ENCODE results near the gene PP2D1. TPM values are rescaled to one million over a fixed set of nuclear protein-coding genes. Genes with fewer than 3 reads are reported as not detected.

Gene PP2D1
- total RNA-seq, 2 experiments from 2014 or later = not detected

GRCh38 chr3:20047976-20048883 lies 36.2 kb upstream of the PP2D1 start:
- TSS peak; percentile 88 for BruUV-seq (replicated peaks)
- Histone ChIP-seq H3K9me3 (ENCODE audit: low read length) (no peaks in the 10 kb centered on the region), H3K27ac (ENCODE audit: low read depth, low read length, poor library complexity, severe bottlenecking) (peak overlapping the region; percentile 93), H3K79me2 (ENCODE audit: insufficient read depth, low read depth, low read length) (peaks cover 76% of the 10 kb centered on the region), H3K4me1 (ENCODE audit: insufficient read depth, low read length, poor library complexity, severe bottlenecking) (peaks cover 67% of the 10 kb centered on the region), H4K20me1 (ENCODE audit: insufficient read depth, low read length) (no peaks in the 10 kb centered on the region), H3K9me2 (ENCODE audit: insufficient read depth, low read length) (no peaks in the 10 kb centered on the region), H3K4me2 (ENCODE audit: low read length) (peak overlapping the region; percentile 98), H2AFZ (ENCODE audit: low read length) (peak overlapping the region; percentile 73), H3K4me3 (ENCODE audit: low read depth, low read length, poor library complexity, severe bottlenecking) (peak overlapping the region; percentile 66), H3K36me3 (ENCODE audit: insufficient read depth, low read length) (no peaks in the 10 kb centered on the region)
- no peak for DNase-seq (ENCODE audit: low spot score)
- intact Hi-C loops (cut with micrococcal nuclease; ENCODE audit: unreplicated experiment) = loop anchor here (1.0 to 10.0 kb wide), 3 partner anchors 8 to 1303 kb away; partner anchors contain the start of gene KAT2B
- POLR2A ChIA-PET = interaction anchor here (0.7 to 1.3 kb wide), 2 partner anchors 102 to 137 kb away, joined by 4 read pairs; partner anchors contain the start of gene SGO1
- TF ChIP-seq CTCF (conservative IDR thresholded peaks at IDR 0.05; ENCODE audit: low read length) (no peak), EZH2phosphoT487 (IDR thresholded peaks at IDR 0.05; ENCODE audit: borderline replicate concordance, low read depth, low read length) (no peak)
- CTCF ChIA-PET (ENCODE audit: unreplicated experiment) = no interaction called here

- TF ChIP-seq EZH2phosphoT487 (IDR thresholded peaks at IDR 0.05; ENCODE audit: borderline replicate concordance, low read depth, low read length) (no peak), CTCF (conservative IDR thresholded peaks at IDR 0.05; ENCODE audit: low read length) (no peak)
- POLR2A ChIA-PET = interaction anchor here (0.7 to 1.3 kb wide), 4 partner anchors 26 to 138 kb away, joined by 3 to 4 read pairs (median 4); partner anchors contain the start of gene SGO1
- H3K36me3 ChIP-seq (ENCODE audit: insufficient read depth, low read length) = no peaks in the 10 kb centered on the region
- BruUV-seq (replicated peaks) = no TSS peak
- peak overlapping the region; percentile 93 for H3K27ac ChIP-seq (ENCODE audit: low read depth, low read length, poor library complexity, severe bottlenecking)
- CTCF ChIA-PET (ENCODE audit: unreplicated experiment) = no interaction called here
- H3K9me3 ChIP-seq (ENCODE audit: low read length) = no peaks in the 10 kb centered on the region
- intact Hi-C loops (cut with micrococcal nuclease; ENCODE audit: unreplicated experiment) = loop anchor here (5.0 to 10.0 kb wide), 2 partner anchors 505 to 1303 kb away; no protein-coding TSS in a partner anchor
- peaks cover 76% of the 10 kb centered on the region for H3K4me1 ChIP-seq (ENCODE audit: insufficient read depth, low read length, poor library complexity, severe bottlenecking)
- peaks cover 80% of the 10 kb centered on the region for H3K79me2 ChIP-seq (ENCODE audit: insufficient read depth, low read depth, low read length)
- H3K9me2 ChIP-seq (ENCODE audit: insufficient read depth, low read length) = no peaks in the 10 kb centered on the region
- H3K4me2 ChIP-seq (ENCODE audit: low read length) = peak overlapping the region; percentile 98
- H4K20me1 ChIP-seq (ENCODE audit: insufficient read depth, low read length) = no peaks in the 10 kb centered on the region
- peak overlapping the region; percentile 73 for H2AFZ ChIP-seq (ENCODE audit: low read length)
- peak; percentile 33 for DNase-seq (ENCODE audit: low spot score)
- peak overlapping the region; percentile 66 for H3K4me3 ChIP-seq (ENCODE audit: low read depth, low read length, poor library complexity, severe bottlenecking)
Measured at GRCh38 chr3:20047341-20047779, 35.3 kb upstream of the PP2D1 start.

Data from OCI-LY7 (cell line).